Suprapubic skin (tissue), 4 donors: ENCODE results near the gene TBCEL.

ENCODE experiments used
- CTCF ChIP-seq, 2 donors: fragments of 200-600 bp in 1 of 2; fragments of 450-650 bp in 1 of 2; sonication (generic) in 1 of 2; IDR thresholded peaks; one replicate each; pipeline ENCODE4 v1.5.1; 2016 to 2019; ENCODE audit warnings: antibody characterized with exemption in 2 of 2, mild to moderate bottlenecking in 1 of 2, moderate library complexity in 1 of 2
- EP300 ChIP-seq: sonication (generic); formaldehyde crosslinking; IDR thresholded peaks from one replicate; pipeline ENCODE4 v1.6.1; 2017; ENCODE audit warnings: antibody characterized with exemption
- POLR2A ChIP-seq, 2 donors: fragments of 450-650 bp; IDR thresholded peaks; one replicate each; pipeline ENCODE4 v1.6.1; 2017; ENCODE audit warnings: antibody characterized with exemption in 2 of 2, mild to moderate bottlenecking in 2 of 2, moderate library complexity in 2 of 2
- POLR2AphosphoS5 ChIP-seq, 3 donors: sonication (generic); formaldehyde crosslinking; IDR thresholded peaks; one replicate each; pipeline ENCODE4 v1.6.1; 2017; ENCODE audit warnings: antibody characterized with exemption in 3 of 3

DNA sequence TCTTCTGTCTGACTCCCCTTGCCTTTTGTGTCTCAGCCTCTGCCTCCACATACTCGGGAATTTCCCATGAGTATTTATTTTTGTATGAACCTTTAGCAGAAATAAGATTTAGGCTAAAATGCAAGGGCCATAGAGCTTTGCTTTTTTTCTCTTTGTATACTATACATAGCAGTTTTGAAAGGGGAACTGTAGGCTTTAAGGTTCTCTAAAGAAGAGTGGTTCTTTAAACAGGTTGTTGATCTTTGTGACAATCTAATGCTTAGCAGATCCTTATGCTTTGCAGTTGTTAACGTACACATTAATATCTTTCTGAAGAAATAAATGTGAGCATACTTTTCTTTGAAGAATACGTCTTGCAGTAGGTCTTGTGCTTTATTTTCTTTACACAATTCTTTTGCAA lies 35.0 kb downstream of the TBCEL start:
- no peak for TF ChIP-seq CTCF (IDR thresholded peaks at IDR 0.05)
- no peak for TF ChIP-seq POLR2A (IDR thresholded peaks at IDR 0.05)
- TF ChIP-seq EP300, result no peak
- TF ChIP-seq POLR2AphosphoS5 (IDR thresholded peaks at IDR 0.05), result no peak
